Bronchial epithelial cell (primary cell): Measurements from ENCODE around the gene CD300C. TPM values are rescaled to one million over a fixed set of nuclear protein-coding genes. Genes with fewer than 3 reads are reported as not detected.

ENCODE experiments used
- DNase-seq: peaks from one replicate; pipeline ENCODE4 v3.0.0-alpha.2; 2010; ENCODE audit warnings: low read depth
- FAIRE-seq: peaks from 2 replicates; lab custom pipeline; 2011; peaks lifted over from hg19 to GRCh38; lab: Jason Lieb, UNC
- H3K27me3 ChIP-seq: 2 replicates; pipeline ENCODE4 v1.5.1; 2011; ENCODE audit warnings: low read length; ENCODE audit not compliant: control insufficient read depth, insufficient read depth
- H3K36me3 ChIP-seq: 2 replicates; pipeline ENCODE4 v1.5.1; 2011; ENCODE audit warnings: low read length; ENCODE audit not compliant: control insufficient read depth, insufficient read depth
- H3K4me3 ChIP-seq: 2 replicates; pipeline ENCODE4 v1.5.1; 2011; ENCODE audit warnings: mild to moderate bottlenecking, low read depth, low read length, control low read depth
- CTCF ChIP-seq: IDR thresholded peaks from 2 replicates; pipeline ENCODE4 v1.5.1; 2011; ENCODE audit warnings: mild to moderate bottlenecking, moderate library complexity, low read length, control low read depth, inconsistent platforms; ENCODE audit not compliant: insufficient read depth, severe bottlenecking
- total RNA-seq: library from RNA; depleted of rRNA; stranded (reverse); fragments of >200 nt; gene quantifications from 2 replicates; pipeline ENCODE4 v1.2.1, GENCODE V29; 2014

Gene CD300C
- total RNA-seq, 1 donor from 2014 or later, result not detected

DNA sequence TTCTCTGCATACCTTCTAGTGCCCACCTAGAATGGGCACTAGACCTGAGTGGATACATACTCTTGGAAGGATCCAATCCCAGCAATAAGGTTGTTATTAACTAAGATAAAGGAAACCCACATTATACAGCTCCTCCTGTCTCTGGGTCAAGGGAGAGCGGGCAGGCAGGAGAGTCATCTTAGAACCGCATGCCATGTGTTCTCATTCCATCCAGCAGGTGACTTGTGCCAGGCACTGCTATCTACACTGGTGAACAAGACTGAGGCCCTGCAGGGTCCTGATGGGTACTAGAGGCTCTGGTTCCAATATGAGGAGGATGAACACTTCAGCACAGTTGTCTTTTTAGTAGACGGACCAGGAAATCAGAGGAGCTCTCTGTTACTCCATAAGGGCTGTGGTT, 27.3 kb upstream of the CD300C start:
- no peak for TF ChIP-seq CTCF
- FAIRE-seq, result no peak
- no peak for DNase-seq
- H3K4me3 ChIP-seq, result no peak overlapping the region
- no peaks in the 10 kb centered on the region for H3K36me3 ChIP-seq
- H3K27me3 ChIP-seq, result no peaks in the 10 kb centered on the region

GRCh38 chr17:74571621-74572270, 25.8 kb upstream of the CD300C start:
- H3K4me3 ChIP-seq, result no peak overlapping the region
- FAIRE-seq (no peak), DNase-seq (no peak)
- H3K27me3 ChIP-seq, result no peaks in the 10 kb centered on the region
- no peaks in the 10 kb centered on the region for H3K36me3 ChIP-seq
- no peak for TF ChIP-seq CTCF

DNA sequence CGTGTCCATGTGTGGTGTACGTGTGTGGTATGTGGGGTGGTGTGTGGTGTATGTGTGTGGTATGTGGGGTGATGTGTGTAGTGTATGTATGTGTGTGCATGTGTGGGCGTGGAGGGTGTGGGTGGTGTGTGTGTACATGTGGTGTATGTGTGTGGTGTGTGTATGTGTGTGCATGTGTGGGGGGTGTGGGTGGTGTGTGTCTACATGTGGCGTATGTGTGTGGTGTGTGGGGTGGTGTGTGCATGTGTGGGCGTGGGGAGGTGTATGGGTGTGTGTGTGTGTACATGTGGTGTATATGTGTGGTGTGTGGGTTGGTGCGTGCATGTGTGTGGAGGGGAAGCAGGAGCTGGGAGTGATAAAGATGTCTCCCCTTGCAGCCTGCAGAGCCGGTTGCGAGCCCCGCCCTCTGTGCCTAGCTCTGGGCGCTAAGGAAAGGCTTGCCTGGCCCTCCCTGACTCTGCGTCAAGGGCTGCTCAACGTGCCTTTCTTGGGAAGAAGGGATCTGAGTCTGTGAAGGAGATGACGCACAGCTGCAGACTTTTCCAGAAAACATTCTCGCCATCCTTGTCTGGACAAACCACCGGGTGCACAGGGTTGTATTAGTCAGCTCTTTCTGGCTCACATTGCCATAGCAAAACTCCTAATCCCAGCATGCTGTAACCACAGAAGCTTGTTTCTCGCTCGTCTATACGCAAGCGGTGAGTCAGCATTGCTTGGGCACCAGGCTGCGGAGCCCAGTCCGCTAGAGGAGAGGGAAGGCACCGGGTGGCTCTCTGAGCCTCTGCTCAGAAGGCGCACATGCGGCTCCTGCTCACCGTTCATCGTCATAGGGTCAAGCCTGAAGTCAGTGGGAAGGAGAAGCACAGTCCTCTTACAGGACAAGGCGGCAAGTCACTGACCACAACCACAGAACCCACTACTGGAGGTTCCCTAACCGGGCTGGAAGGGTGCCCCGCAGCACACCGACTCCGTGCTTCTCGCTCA, 23.4 kb upstream of the CD300C start:
- Histone ChIP-seq H3K4me3 (no peak overlapping the region), H3K36me3 (no peaks in the 10 kb centered on the region), H3K27me3 (no peaks in the 10 kb centered on the region)
- FAIRE-seq (no peak), DNase-seq (peak; percentile 98)
- TF ChIP-seq CTCF, result no peak

GRCh38 chr17:74568106-74568873, 22.4 kb upstream of the CD300C start:
- no peak overlapping the region for H3K4me3 ChIP-seq
- H3K36me3 ChIP-seq, result no peaks in the 10 kb centered on the region
- no peaks in the 10 kb centered on the region for H3K27me3 ChIP-seq
- FAIRE-seq (no peak), DNase-seq (no peak)
- no peak for TF ChIP-seq CTCF

GRCh38 chr17:74567397-74567796, 21.5 kb upstream of the CD300C start, which contains the start of gene CD300H:
Gene CD300H, minus strand, starts transcription at chr17:74567509.
- Histone ChIP-seq H3K36me3 (no peaks in the 10 kb centered on the region), H3K4me3 (no peak within 1 kb of the TSS), H3K27me3 (no peaks in the 10 kb centered on the region)
- no peak for DNase-seq
- no peak for TF ChIP-seq CTCF
- no peak for FAIRE-seq
